ENCODE data around the gene IL3. TPM values are rescaled to one million over a fixed set of nuclear protein-coding genes. Genes with fewer than 3 reads are reported as not detected.
"Not testable (repeated sequence)": the region's sequence is repeated elsewhere in the genome, so short reads cannot be mapped to it uniquely, and the experiment has no call there.

IL3 gene
- total RNA-seq, 4 donors from 2014 or later, result not detected

- Histone ChIP-seq H3K4me3 (no peak overlapping the region), H3K27me3 (no peaks in the 10 kb centered on the region), H3K27ac (no peak overlapping the region), H3K9me3 (no peaks in the 10 kb centered on the region), H3K4me1 (peaks cover 7 to 18% (median 13%) of the 10 kb centered on the region in 3 donors), H3K36me3 (no peaks in the 10 kb centered on the region)
- no peak for DNase-seq
- TF ChIP-seq POLR2A (IDR thresholded peaks at IDR 0.05) (no peak), CTCF (IDR thresholded peaks at IDR 0.05) (no peak)
- intact Hi-C loops (cut with DNase I), result no loop called here
- WGBS, 2 donors, result 90 to 93% methylated on average over 2 to 3 of the region's 3 CpGs
Measured at GRCh38 chr5:132105688-132106087, 45.2 kb downstream of the IL3 start.

- 84 to 100% methylated on average over 1 of the region's 1 CpG for WGBS, 2 donors
- not testable (repeated sequence) for DNase-seq
Measured at GRCh38 chr5:132108495-132108894, 48.0 kb downstream of the IL3 start.

GRCh38 chr5:132108957-132109356 lies 48.5 kb downstream of the IL3 start:
- H3K27ac ChIP-seq; DNase-seq; intact Hi-C loops (cut with DNase I); H3K36me3 ChIP-seq; H3K27me3 ChIP-seq; H3K9me3 ChIP-seq; H3K4me1 ChIP-seq; H3K4me3 ChIP-seq: not testable (repeated sequence)
- 76 to 87% methylated on average over 4 of the region's 4 CpGs for WGBS, 2 donors

More at GRCh38 chr5:132108495-132108894, 48.0 kb downstream of the IL3 start:
- H3K9me3 ChIP-seq; H3K4me3 ChIP-seq; intact Hi-C loops (cut with DNase I); H3K27me3 ChIP-seq; H3K4me1 ChIP-seq; H3K27ac ChIP-seq; H3K36me3 ChIP-seq: not testable (repeated sequence)

GRCh38 chr5:132109494-132110053 lies 49.1 kb downstream of the IL3 start:
- DNase-seq, result no peak
- TF ChIP-seq CTCF (IDR thresholded peaks at IDR 0.05) (no peak), POLR2A (IDR thresholded peaks at IDR 0.05) (no peak)
- H3K27ac ChIP-seq, result no peak overlapping the region
- intact Hi-C loops (cut with DNase I), result no loop called here
- 82 to 95% methylated on average over 2 to 3 of the region's 3 CpGs for WGBS, 2 donors
- H3K4me1 ChIP-seq, result no peaks in the 10 kb centered on the region
- H3K9me3 ChIP-seq, result no peaks in the 10 kb centered on the region
- no peak overlapping the region for H3K4me3 ChIP-seq
- no peaks in the 10 kb centered on the region for H3K27me3 ChIP-seq
- no peaks in the 10 kb centered on the region for H3K36me3 ChIP-seq

GRCh38 chr5:132110195-132110594 lies 49.7 kb downstream of the IL3 start:
- DNase-seq, result no peak
- no peaks in the 10 kb centered on the region for H3K27me3 ChIP-seq
- no peak overlapping the region for H3K27ac ChIP-seq
- no peak for TF ChIP-seq POLR2A (IDR thresholded peaks at IDR 0.05)
- TF ChIP-seq CTCF (IDR thresholded peaks at IDR 0.05), result no peak
- H3K4me1 ChIP-seq, result no peaks in the 10 kb centered on the region
- no peaks in the 10 kb centered on the region for H3K9me3 ChIP-seq
- no peak overlapping the region for H3K4me3 ChIP-seq
- WGBS, 2 donors, result 64 to 83% methylated on average over 3 of the region's 3 CpGs
- no peaks in the 10 kb centered on the region for H3K36me3 ChIP-seq
- intact Hi-C loops (cut with DNase I), result no loop called here

GRCh38 chr5:132110930-132111329 lies 50.5 kb downstream of the IL3 start:
- intact Hi-C loops (cut with DNase I), result no loop called here
- no peak overlapping the region for H3K27ac ChIP-seq
- TF ChIP-seq CTCF (IDR thresholded peaks at IDR 0.05) (no peak), POLR2A (IDR thresholded peaks at IDR 0.05) (no peak)

More at GRCh38 chr5:132110930-132111329, 50.5 kb downstream of the IL3 start:
- Histone ChIP-seq H3K9me3 (no peaks in the 10 kb centered on the region), H3K4me1 (no peaks in the 10 kb centered on the region), H3K36me3 (no peaks in the 10 kb centered on the region), H3K4me3 (no peak overlapping the region), H3K27me3 (no peaks in the 10 kb centered on the region)
- no peak for DNase-seq
